SU-DHL-6 (cell line): Measurements from ENCODE around the gene CCR8.

Experiments
- H2AFZ ChIP-seq: fragments of 200-600 bp; sonication (generic); 2 replicates; pipeline ENCODE4 v1.6.1; 2014; ENCODE audit warnings: low read depth, mild to moderate bottlenecking, moderate library complexity, mixed read lengths, antibody characterized with exemption, low read length; ENCODE audit not compliant: severe bottlenecking
- H3F3A ChIP-seq: fragments of 200-600 bp; shearing (Covaris generic); 2 replicates; pipeline ENCODE4 v1.6.0; 2016; ENCODE audit warnings: antibody characterized with exemption, mild to moderate bottlenecking; ENCODE audit not compliant: insufficient read depth
- H3K27ac ChIP-seq: fragments of 200-600 bp; sonication (generic); 2 replicates; pipeline ENCODE4 v1.5.1; 2016; ENCODE audit warnings: low read depth, mild to moderate bottlenecking, low read length, moderate library complexity, mixed read lengths
- H3K27me3 ChIP-seq: fragments of 200-600 bp; sonication (generic), shearing (Covaris generic); 2 replicates; pipeline ENCODE4 v1.6.0; 2014; ENCODE audit warnings: mild to moderate bottlenecking, low read length
- H3K36me3 ChIP-seq: fragments of 200-600 bp; sonication (generic); 2 replicates; pipeline ENCODE4 v1.6.1; 2014; ENCODE audit warnings: mild to moderate bottlenecking, low read length, mixed read lengths
- H3K4me2 ChIP-seq: fragments of 300-600, 200-600 bp; shearing (Covaris generic), sonication (generic); 2 replicates; pipeline ENCODE4 v1.6.0; 2014; ENCODE audit warnings: low read length, low read depth, mild to moderate bottlenecking; ENCODE audit not compliant: poor library complexity, severe bottlenecking
- H3K4me3 ChIP-seq: fragments of 200-600 bp; sonication (generic); 2 replicates; pipeline ENCODE4 v1.5.1; 2014; ENCODE audit warnings: antibody characterized with exemption, low read length, mild to moderate bottlenecking, mixed read lengths; ENCODE audit not compliant: insufficient read depth, poor library complexity, severe bottlenecking
- H3K79me2 ChIP-seq: fragments of 200-600 bp; sonication (generic); 2 replicates; pipeline ENCODE4 v1.6.1; 2014; ENCODE audit warnings: mild to moderate bottlenecking, low read length, moderate library complexity; ENCODE audit not compliant: insufficient read depth
- H3K9ac ChIP-seq: fragments of 200-600 bp; sonication (generic); 2 replicates; pipeline ENCODE4 v1.7.0; 2014; ENCODE audit warnings: mild to moderate bottlenecking, low read length
- H3K9me2 ChIP-seq: fragments of 200-600 bp; sonication (generic); replicated peaks from 2 replicates; pipeline ENCODE4 v1.6.1; 2014; ENCODE audit warnings: low read length; ENCODE audit not compliant: insufficient read depth
- H3K9me3 ChIP-seq: fragments of 200-600 bp; sonication (generic); 2 replicates; pipeline ENCODE4 v1.6.1; 2014; ENCODE audit warnings: low read length, mixed read lengths; ENCODE audit not compliant: insufficient read depth
- H4K20me1 ChIP-seq: fragments of 200-600 bp; sonication (generic); 2 replicates; pipeline ENCODE4 v1.6.1; 2014; ENCODE audit warnings: low read depth, mild to moderate bottlenecking, antibody characterized with exemption, low read length, moderate library complexity, mixed read lengths
- CTCF ChIP-seq: fragments of 200-600 bp; sonication (generic); IDR thresholded peaks from one replicate; pipeline ENCODE4 v1.5.1; 2017; ENCODE audit warnings: antibody characterized with exemption, mild to moderate bottlenecking, low read length, moderate library complexity; ENCODE audit not compliant: insufficient read depth, poor library complexity, severe bottlenecking
- EZH2phosphoT487 ChIP-seq: fragments of 200-600 bp; sonication (generic), shearing (Covaris generic); conservative IDR thresholded peaks from 2 replicates; pipeline ENCODE4 v1.6.1; 2018; ENCODE audit warnings: mild to moderate bottlenecking, antibody characterized with exemption, low read length, moderate library complexity, mixed read lengths

The CCR8 gene

GRCh38 chr3:39378088-39378487 lies 48.6 kb downstream of the CCR8 start:
- Histone ChIP-seq H3K4me3 (no peak overlapping the region), H3K9me2 (no peaks in the 10 kb centered on the region), H3K27me3 (no peaks in the 10 kb centered on the region), H3K4me2 (no peak overlapping the region), H3K79me2 (no peaks in the 10 kb centered on the region), H3K9ac (no peak overlapping the region), H4K20me1 (no peaks in the 10 kb centered on the region), H3F3A (no peaks in the 10 kb centered on the region), H2AFZ (no peak overlapping the region), H3K9me3 (no peaks in the 10 kb centered on the region), H3K36me3 (no peaks in the 10 kb centered on the region), H3K27ac (no peak overlapping the region)
- TF ChIP-seq CTCF (peak; percentile 64), EZH2phosphoT487 (no peak)

GRCh38 chr3:39378957-39379777 lies 49.7 kb downstream of the CCR8 start:
- H4K20me1 ChIP-seq, result no peaks in the 10 kb centered on the region
- H3K27ac ChIP-seq, result no peak overlapping the region
- peaks cover 9% of the 10 kb centered on the region; the same call in 1 of the 2 replicates for H3K79me2 ChIP-seq
- H3K9me2 ChIP-seq, result no peaks in the 10 kb centered on the region
- no peak overlapping the region for H2AFZ ChIP-seq
- H3K9ac ChIP-seq, result no peak overlapping the region
- TF ChIP-seq EZH2phosphoT487, result no peak
- no peak for TF ChIP-seq CTCF
- H3K9me3 ChIP-seq, result no peaks in the 10 kb centered on the region
- no peaks in the 10 kb centered on the region for H3K27me3 ChIP-seq
- no peaks in the 10 kb centered on the region for H3K36me3 ChIP-seq
- H3K4me2 ChIP-seq, result no peak overlapping the region
- no peaks in the 10 kb centered on the region for H3F3A ChIP-seq
- no peak overlapping the region for H3K4me3 ChIP-seq

- TF ChIP-seq EZH2phosphoT487 (no peak), CTCF (no peak)
- Histone ChIP-seq H3F3A (no peaks in the 10 kb centered on the region), H3K4me2 (no peak overlapping the region), H3K9me3 (no peaks in the 10 kb centered on the region), H3K9ac (no peak overlapping the region), H4K20me1 (peaks cover 4% of the 10 kb centered on the region; the same call in 1 of the 2 replicates), H3K79me2 (peaks cover 14% of the 10 kb centered on the region), H3K27me3 (no peaks in the 10 kb centered on the region), H3K9me2 (no peaks in the 10 kb centered on the region), H2AFZ (no peak overlapping the region), H3K36me3 (no peaks in the 10 kb centered on the region), H3K4me3 (no peak overlapping the region), H3K27ac (no peak overlapping the region)
These were observed 50.3 kb downstream of the CCR8 start for GRCh38 chr3:39379778-39380155.
